GM19463 (cell line): ENCODE measurements around the gene FRAS1.
"Not testable (repeated sequence)": the region's sequence is repeated elsewhere in the genome, so short reads cannot be mapped to it uniquely, and the experiment has no call there.

ENCODE experiments used
- ATAC-seq: cut with Tn5 transposase; IDR thresholded peaks from one replicate; pipeline ENCODE4 v1.9.1; 2021; ENCODE audit warnings: mild to moderate bottlenecking, moderate library complexity; ENCODE audit not compliant: unreplicated experiment

FRAS1 gene

DNA sequence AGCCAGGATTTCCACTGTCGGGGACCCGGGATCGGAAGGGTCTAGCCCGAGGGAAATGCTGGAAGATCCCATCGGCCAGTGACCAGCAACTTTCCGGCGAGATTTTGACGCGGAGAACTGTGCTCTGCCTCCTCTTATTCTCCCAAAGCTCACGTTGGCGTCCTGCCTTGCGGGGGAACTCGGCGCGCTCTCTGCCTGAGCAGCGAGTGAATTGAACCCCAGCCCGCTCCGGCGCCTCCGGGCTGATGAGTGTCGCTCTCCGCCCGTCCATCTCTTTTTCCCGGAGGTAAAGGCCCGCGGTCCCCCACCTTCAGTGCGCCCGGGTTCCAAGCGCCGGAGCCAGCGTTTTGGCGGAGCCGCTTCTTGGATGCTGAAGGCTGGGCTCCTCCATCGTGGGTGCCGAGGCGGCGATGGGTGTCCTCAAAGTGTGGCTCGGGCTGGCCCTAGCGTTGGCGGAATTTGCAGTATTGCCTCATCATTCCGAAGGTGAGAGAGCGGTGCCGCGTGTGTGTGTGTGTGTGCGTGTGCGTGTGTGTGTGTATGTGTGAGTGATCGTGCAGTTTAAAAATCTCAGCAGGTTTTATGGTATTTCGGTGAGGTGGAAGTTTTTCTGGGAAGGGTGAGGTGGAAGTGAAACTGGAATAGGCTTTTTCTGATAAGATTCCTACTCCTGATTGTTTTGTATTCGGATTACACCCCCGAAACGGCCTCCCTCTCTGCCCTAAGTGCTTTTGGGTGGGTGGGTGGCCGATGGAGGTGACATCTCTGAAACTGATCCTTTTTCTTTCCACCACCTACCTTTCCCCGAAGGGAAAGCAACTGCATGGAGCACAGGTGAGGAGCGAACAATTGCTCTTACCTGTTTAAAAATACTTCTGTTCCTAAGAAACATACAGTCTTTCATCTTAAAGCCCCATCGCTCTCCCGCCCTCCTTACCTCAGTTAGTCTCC lies 752 bp downstream of the FRAS1 start:
- ATAC-seq = no peak

- no peak for ATAC-seq
Observed at GRCh38 chr4:78058591-78059523, 1.7 kb downstream of the FRAS1 start.

DNA sequence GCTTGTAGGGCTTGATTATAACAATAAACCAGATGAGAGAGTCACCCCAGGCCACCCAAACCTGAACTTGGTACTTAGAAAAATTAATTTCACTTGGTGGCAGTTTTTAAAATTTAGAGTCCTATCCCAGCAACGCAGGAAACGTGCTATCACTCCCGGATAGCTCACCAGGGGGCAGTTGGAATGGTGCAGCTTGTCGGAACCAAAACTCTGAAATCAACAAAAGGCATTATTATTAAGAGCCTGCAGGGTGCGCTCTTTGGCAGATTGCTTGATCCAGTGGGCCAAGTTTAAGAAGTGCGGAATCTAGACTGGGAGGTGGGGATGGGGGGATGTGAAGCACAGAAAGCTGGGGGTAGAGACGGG lies 2.4 kb downstream of the FRAS1 start:
- no peak for ATAC-seq

DNA sequence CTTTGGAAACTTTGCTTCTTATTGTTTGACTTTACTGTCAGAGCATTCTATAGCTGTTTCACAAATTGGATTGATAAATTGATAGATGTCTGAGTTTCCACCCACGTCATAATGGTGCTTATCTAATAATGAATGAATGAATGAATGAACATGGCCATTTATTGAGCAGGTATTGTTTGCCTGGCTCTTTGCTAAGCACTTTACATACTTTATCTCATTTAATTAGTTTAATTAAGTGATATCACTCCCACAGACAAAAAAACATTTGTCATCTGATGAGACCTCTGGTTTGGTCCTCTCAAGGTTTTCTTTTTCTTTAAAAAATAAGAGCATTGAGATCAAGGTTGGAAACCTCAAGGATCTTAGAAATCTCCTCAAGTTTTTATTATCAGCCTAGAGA lies 2.8 kb downstream of the FRAS1 start:
- no peak for ATAC-seq

- no peak for ATAC-seq
Observed at GRCh38 chr4:78061939-78062570, 4.9 kb downstream of the FRAS1 start.

DNA sequence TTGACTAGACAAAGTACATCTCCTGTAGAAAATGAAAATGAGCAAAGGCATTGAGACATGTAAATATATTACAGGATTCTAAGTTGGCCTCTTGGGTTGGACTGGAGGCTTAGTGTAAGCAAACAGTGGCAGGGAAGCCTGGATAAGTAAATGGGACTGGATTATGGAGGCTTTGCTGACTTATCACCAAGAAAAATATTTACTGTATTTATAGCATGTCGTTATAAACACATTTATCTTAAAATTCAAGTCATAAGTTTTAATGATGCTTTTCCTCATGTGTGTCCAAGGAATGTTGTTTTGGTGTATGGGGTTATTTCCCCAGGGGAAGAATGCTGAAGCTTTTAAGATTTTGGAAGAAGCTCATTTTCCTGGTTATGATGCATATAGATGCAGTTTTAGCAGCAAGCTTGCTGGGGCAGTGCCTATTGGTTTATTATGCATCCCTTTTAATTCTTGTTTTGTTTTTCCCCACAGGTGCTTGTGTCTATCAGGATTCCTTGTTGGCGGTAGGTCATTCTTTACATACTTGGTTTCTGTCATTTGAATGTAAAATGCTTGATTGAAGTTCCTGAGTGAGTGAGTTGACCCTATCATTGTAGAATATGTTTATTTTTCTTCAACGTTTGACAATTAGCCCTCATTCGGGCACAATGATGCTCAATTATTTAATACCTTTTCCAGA lies 8.5 kb downstream of the FRAS1 start:
- no peak for ATAC-seq

DNA sequence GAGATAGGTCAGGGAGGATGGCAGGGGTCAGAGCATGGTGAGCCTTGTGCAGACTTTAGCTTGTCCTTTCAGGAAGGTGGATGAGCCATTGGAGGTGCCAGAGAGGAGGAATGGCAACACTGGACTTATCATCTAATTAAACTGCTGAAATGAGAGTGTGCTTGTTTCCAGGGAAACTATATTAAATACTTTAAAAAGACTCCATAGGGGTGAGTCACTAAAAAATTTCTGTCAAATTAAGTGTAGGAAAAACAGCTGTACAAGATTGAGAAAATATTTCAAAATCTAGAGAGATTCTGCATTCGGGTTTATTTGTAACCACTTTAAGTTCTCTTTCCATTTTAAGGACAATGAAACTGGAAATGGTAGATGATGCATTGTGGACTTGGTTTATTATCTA lies 11.4 kb downstream of the FRAS1 start:
- ATAC-seq = no peak

- ATAC-seq = no peak
Observed at GRCh38 chr4:78069319-78069718, 12.2 kb downstream of the FRAS1 start.

GRCh38 chr4:78069859-78070258 lies 12.7 kb downstream of the FRAS1 start:
- no peak for ATAC-seq

- ATAC-seq = no peak
Observed at GRCh38 chr4:78070731-78071282, 13.7 kb downstream of the FRAS1 start.

DNA sequence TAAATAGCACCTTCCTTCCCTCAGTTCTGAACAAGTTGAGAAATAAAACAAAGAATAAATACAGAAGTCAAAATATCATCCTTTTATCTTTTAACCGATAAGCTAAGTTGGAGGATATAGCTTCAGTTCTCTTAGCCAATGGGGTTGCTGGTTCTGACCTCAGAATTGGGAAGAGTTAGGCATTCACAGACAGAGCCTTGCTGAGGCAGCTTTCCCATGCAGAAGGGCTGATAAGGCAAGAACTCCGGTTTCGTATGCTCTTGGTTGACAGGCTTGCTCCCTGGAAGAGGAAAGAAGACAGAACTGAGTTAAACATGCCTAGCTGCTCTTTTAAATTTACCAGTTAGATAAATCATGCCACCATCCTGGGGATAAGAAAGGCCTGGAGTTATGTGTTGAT lies 17.6 kb downstream of the FRAS1 start:
- ATAC-seq = no peak

DNA sequence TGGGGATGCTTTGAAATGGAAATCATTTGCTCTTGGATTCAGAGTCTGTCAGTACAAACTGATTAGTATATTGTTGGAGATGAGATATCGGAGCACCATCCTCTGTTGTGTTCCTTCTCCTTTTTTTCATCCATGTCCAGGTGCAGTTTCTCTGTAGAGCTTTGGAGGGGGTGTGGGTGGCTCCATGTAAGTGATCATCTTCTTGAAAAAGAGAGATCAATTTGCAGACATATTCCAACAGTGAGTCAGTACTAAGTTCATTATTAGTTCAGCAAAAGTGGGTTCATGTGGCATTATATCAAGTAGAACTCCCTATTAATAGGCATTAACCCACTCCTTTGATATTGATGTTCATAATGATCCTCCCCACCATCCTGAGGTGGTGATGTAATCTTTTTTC lies 18.9 kb downstream of the FRAS1 start:
- no peak for ATAC-seq

DNA sequence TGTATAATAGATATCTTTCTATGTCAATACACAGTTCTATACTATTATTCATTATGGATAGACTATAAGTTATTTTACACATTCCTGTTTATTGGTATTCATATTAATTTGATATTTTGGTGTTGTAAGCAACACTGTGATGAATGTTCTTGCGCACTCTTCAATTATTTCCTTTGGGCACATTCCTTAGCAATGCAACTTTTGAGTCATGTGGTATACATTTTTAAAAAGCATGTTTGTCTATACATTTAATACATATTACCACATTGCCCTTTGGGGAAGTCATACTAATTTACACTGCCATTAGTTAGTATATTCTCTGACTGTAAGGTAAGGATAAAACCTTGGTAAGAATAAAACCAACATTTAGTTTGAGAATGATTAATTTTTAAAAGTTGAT lies 21.0 kb downstream of the FRAS1 start:
- ATAC-seq = no peak

GRCh38 chr4:78079726-78080430 lies 22.8 kb downstream of the FRAS1 start:
- ATAC-seq = no peak

GRCh38 chr4:78081541-78081940 lies 24.4 kb downstream of the FRAS1 start:
- no peak for ATAC-seq

GRCh38 chr4:78083035-78083434 lies 25.9 kb downstream of the FRAS1 start:
- no peak for ATAC-seq

DNA sequence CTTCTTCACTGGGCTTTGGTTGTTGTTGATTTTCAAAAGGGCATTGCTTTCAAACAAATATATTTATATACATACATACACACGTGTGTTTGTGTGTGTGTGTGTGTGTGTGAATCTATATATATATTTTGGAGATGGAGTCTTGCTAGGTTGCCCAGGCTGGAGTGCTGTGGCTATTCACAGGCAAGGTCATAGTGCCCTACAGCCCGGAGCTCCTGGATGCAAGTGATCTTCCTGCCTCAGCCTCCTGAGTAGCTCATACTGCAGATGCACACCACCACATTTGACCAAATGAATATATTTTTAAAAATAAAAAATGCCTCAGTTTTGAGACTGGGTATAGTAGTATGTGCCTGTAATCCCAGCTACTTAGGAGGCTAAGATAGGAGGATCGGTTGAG lies 34.4 kb downstream of the FRAS1 start:
- no peak for ATAC-seq

GRCh38 chr4:78092350-78092749 lies 35.2 kb downstream of the FRAS1 start:
- ATAC-seq = not testable (repeated sequence)

GRCh38 chr4:78092850-78093249 lies 35.7 kb downstream of the FRAS1 start:
- no peak for ATAC-seq

GRCh38 chr4:78095081-78095480 lies 38.0 kb downstream of the FRAS1 start:
- no peak for ATAC-seq
